ENCODE measurements around the gene OSGEPL1. TPM values are rescaled to one million over a fixed set of nuclear protein-coding genes. Genes with fewer than 3 reads are reported as not detected.
A peak's percentile ranks its signal among the peaks of the same experiment; 100 is the strongest.
"Not testable (repeated sequence)": the region's sequence is repeated elsewhere in the genome, so short reads cannot be mapped to it uniquely, and the experiment has no call there.

The OSGEPL1 gene
- total RNA-seq, 1 experiment from 2014 or later: 12.6 TPM

DNA sequence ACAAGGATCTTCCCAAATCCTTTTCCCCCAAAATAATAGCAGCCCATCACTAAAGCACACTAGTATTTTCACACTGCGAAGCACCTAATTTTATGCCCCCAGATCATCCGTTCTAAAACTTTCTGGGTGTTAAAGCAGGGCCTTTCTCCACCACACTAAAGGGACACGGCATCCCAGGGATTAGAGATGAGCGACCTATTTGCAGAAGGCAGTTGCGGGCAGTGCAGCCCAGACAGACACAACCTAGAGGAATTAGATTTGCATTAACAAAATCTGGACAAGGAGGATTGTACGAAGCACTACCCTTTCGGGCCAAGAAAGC lies 402 bp downstream of the OSGEPL1 start:
- CTCF ChIA-PET: interaction anchor here (1.1 to 2.1 kb wide), 2 partner anchors 101 to 309 kb away, joined by 3 to 11 read pairs; partner anchors contain the start of gene ASNSD1
- TSS peak; percentile 71 for BruUV-seq (replicated peaks)
- DNase-seq: no peak

DNA sequence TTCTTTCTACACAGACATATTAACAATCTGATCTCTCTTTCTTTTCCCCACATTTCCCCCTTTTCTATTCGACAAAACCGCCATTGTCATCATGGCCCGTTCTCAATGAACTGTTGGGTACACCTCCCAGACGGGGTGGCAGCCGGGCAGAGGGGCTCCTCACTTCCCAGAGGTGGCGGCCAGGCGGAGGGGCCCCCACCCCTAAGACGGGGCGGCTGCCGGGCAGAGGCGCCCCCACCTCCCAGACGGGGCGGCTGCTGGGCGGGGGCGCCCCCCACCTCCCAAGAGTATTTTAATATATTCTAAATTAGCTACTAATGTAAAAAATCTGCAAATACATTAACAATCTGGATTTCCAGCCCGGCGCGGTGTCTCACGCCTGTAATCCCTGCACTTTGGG lies 2.4 kb downstream of the OSGEPL1 start:
- POLR2A ChIA-PET (ENCODE audit: unreplicated experiment): interaction anchor here (0.6 kb wide), 1 partner anchor 302 kb away, joined by 7 read pairs; no protein-coding TSS in a partner anchor
- Histone ChIP-seq H3K4me1 (ENCODE audit: insufficient read depth, low read length) (peaks cover 15% of the 10 kb centered on the region), H3K79me2 (ENCODE audit: low read length) (peaks cover 14% of the 10 kb centered on the region)
- CTCF ChIA-PET; H3K4me3 ChIP-seq (ENCODE audit: low read length); H3F3A ChIP-seq (ENCODE audit: low read length, unreplicated experiment); H3K36me3 ChIP-seq (ENCODE audit: low read depth, low read length); H3K9ac ChIP-seq (ENCODE audit: low read length); H3K9me3 ChIP-seq (ENCODE audit: low read length); H3K27ac ChIP-seq (ENCODE audit: low read length); BruUV-seq (replicated peaks); ATAC-seq; H4K20me1 ChIP-seq (ENCODE audit: low read length); H3K4me2 ChIP-seq (ENCODE audit: low read length); DNase-seq; H3K9me2 ChIP-seq (replicated peaks; ENCODE audit: low read length); H2AFZ ChIP-seq (ENCODE audit: low read length); H3K27me3 ChIP-seq (ENCODE audit: low read length): not testable (repeated sequence)
- intact Hi-C loops (cut with micrococcal nuclease): loop anchor here (10.0 kb wide), 1 partner anchor 555 kb away; the partner anchor contains the start of gene HIBCH

More for the DNA sequence above, 402 bp downstream of the OSGEPL1 start:
- TF ChIP-seq CTCF (conservative IDR thresholded peaks at IDR 0.05; ENCODE audit: low read depth, low read length) (no peak), EZH2 (IDR thresholded peaks at IDR 0.05; ENCODE audit: low read length, unreplicated experiment) (no peak), EZH2phosphoT487 (IDR thresholded peaks at IDR 0.05; ENCODE audit: borderline replicate concordance, low read length) (no peak)
- intact Hi-C loops (cut with micrococcal nuclease): loop anchor here (1.0 to 10.0 kb wide), 3 partner anchors 23 to 553 kb away; partner anchors contain the start of genes ASNSD1, HIBCH, ORMDL1 and PMS1
- no peaks in the 10 kb centered on the region for H4K20me1 ChIP-seq (ENCODE audit: low read length)
- no peaks in the 10 kb centered on the region for H3F3A ChIP-seq (ENCODE audit: low read length, unreplicated experiment)
- H3K9me2 ChIP-seq (replicated peaks; ENCODE audit: low read length): no peaks in the 10 kb centered on the region
- no peak for ATAC-seq
- H3K4me2 ChIP-seq (ENCODE audit: low read length): peak overlapping the region; percentile 96
- peaks cover 14% of the 10 kb centered on the region for H3K79me2 ChIP-seq (ENCODE audit: low read length)
- H3K9me3 ChIP-seq (ENCODE audit: low read length): no peaks in the 10 kb centered on the region
- peak overlapping the region; percentile 90 for H3K9ac ChIP-seq (ENCODE audit: low read length)
- H3K36me3 ChIP-seq (ENCODE audit: low read depth, low read length): peaks cover 5% of the 10 kb centered on the region; the same call in 1 of the 2 replicates
- H3K27ac ChIP-seq (ENCODE audit: low read length): peak overlapping the region; percentile 74
- peak overlapping the region; percentile 100 for H2AFZ ChIP-seq (ENCODE audit: low read length)
- POLR2A ChIA-PET (ENCODE audit: unreplicated experiment): interaction anchor here (0.6 kb wide), 1 partner anchor 1178 kb away, joined by 4 read pairs; no protein-coding TSS in a partner anchor
- H3K4me1 ChIP-seq (ENCODE audit: insufficient read depth, low read length): peaks cover 15% of the 10 kb centered on the region
- no peaks in the 10 kb centered on the region for H3K27me3 ChIP-seq (ENCODE audit: low read length)
- H3K4me3 ChIP-seq (ENCODE audit: low read length): peak overlapping the region; percentile 95

DNA sequence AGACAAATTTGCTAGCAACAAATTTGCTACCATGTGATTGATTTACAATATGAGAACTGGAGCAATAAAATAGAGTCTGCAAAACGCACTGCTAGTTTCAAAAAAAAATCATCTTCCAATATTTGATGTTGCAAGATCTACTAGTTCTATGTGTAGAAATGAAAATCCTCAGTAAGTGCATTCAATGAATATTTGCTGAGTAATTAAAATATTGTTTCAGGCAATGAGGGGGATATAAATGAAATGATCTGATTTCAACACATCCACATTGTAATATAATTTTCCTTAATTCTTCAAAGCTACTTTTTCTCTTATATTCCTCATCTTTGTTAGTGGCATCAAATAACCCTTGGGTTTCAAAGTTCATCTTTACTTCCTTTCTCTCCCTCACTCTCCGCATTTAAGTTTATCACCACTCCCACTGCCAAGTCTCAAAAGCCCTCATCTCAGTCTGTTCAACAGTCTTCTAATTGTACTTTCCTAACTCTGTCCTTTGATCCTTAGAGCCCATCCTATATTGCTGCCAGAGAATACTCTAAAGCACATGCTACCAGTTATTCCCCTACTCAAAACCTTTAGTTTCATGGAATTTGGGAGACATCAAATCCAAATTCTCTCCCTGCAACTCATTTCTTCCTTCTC lies 6.2 kb downstream of the OSGEPL1 start:
- no peaks in the 10 kb centered on the region for H3K27me3 ChIP-seq (ENCODE audit: low read length)
- no peaks in the 10 kb centered on the region for H3K9me2 ChIP-seq (replicated peaks; ENCODE audit: low read length)
- H3F3A ChIP-seq (ENCODE audit: low read length, unreplicated experiment): no peaks in the 10 kb centered on the region
- no peak overlapping the region for H3K4me2 ChIP-seq (ENCODE audit: low read length)
- H3K27ac ChIP-seq (ENCODE audit: low read length): no peak overlapping the region
- H3K9me3 ChIP-seq (ENCODE audit: low read length): no peaks in the 10 kb centered on the region
- ChIA-PET POLR2A (ENCODE audit: unreplicated experiment) (no interaction called here), CTCF (no interaction called here)
- peaks cover 5% of the 10 kb centered on the region for H3K79me2 ChIP-seq (ENCODE audit: low read length)
- DNase-seq (no peak), ATAC-seq (no peak)
- peaks cover 4% of the 10 kb centered on the region for H3K4me1 ChIP-seq (ENCODE audit: insufficient read depth, low read length)
- H2AFZ ChIP-seq (ENCODE audit: low read length): no peak overlapping the region
- H4K20me1 ChIP-seq (ENCODE audit: low read length): no peaks in the 10 kb centered on the region
- intact Hi-C loops (cut with micrococcal nuclease): no loop called here
- H3K36me3 ChIP-seq (ENCODE audit: low read depth, low read length): peaks cover 11% of the 10 kb centered on the region
- H3K4me3 ChIP-seq (ENCODE audit: low read length): no peak overlapping the region
- no peak overlapping the region for H3K9ac ChIP-seq (ENCODE audit: low read length)
- BruUV-seq (replicated peaks): no TSS peak
- no peak for TF ChIP-seq EZH2 (IDR thresholded peaks at IDR 0.05; ENCODE audit: low read length, unreplicated experiment)
- TF ChIP-seq EZH2phosphoT487 (IDR thresholded peaks at IDR 0.05; ENCODE audit: borderline replicate concordance, low read length): no peak
- TF ChIP-seq CTCF (conservative IDR thresholded peaks at IDR 0.05; ENCODE audit: low read depth, low read length): no peak

Measured in PC-3 (cell line).